ENCODE results near the gene NLRP10. TPM values are rescaled to one million over a fixed set of nuclear protein-coding genes. Genes with fewer than 3 reads are reported as not detected.

The NLRP10 gene
- total and polyA plus RNA-seq, 12 donors, result not detected

GRCh38 chr11:7974668-7975067 is 9.4 kb upstream of the NLRP10 start:
- intact Hi-C loops (cut with DNase I), result loop anchor here in 1 of 10 donors (5.0 kb wide), 1 partner anchor 872 kb away; no protein-coding TSS in a partner anchor
- Histone ChIP-seq H3K9me3 (no peaks in the 10 kb centered on the region), H3K4me1 (no peaks in the 10 kb centered on the region), H3K27me3 (peaks cover 0 to 13% (median 0%) of the 10 kb centered on the region in 7 donors), H3K27ac (no peak overlapping the region), H3K4me3 (no peak overlapping the region), H3K36me3 (no peaks in the 10 kb centered on the region)
- WGBS, 2 donors, result 82% methylated on average over 2 of the region's 2 CpGs
- TF ChIP-seq CTCF (IDR thresholded peaks at IDR 0.05), result no peak
- DNase-seq (no peak), ATAC-seq (no peak)

- no peak for ATAC-seq
These were observed 7.8 kb upstream of the NLRP10 start for GRCh38 chr11:7973011-7973410.

GRCh38 chr11:7971846-7972245 is 6.6 kb upstream of the NLRP10 start:
- H3K36me3 ChIP-seq, result no peaks in the 10 kb centered on the region
- no peaks in the 10 kb centered on the region for H3K4me1 ChIP-seq
- DNase-seq, result no peak
- H3K9me3 ChIP-seq, result no peaks in the 10 kb centered on the region
- no peak overlapping the region for H3K27ac ChIP-seq
- intact Hi-C loops (cut with DNase I), result no loop called here
- H3K27me3 ChIP-seq, result peaks cover 0 to 13% (median 0%) of the 10 kb centered on the region in 7 donors
- H3K4me3 ChIP-seq, result no peak overlapping the region
- no peak for TF ChIP-seq CTCF (IDR thresholded peaks at IDR 0.05)
- ATAC-seq, result no peak

More at GRCh38 chr11:7973011-7973410, 7.8 kb upstream of the NLRP10 start:
- WGBS, 2 donors, result 90 to 92% methylated on average over 5 of the region's 5 CpGs
- Histone ChIP-seq H3K36me3 (no peaks in the 10 kb centered on the region), H3K27ac (no peak overlapping the region), H3K4me1 (no peaks in the 10 kb centered on the region), H3K9me3 (no peaks in the 10 kb centered on the region), H3K4me3 (no peak overlapping the region), H3K27me3 (peaks cover 0 to 13% (median 0%) of the 10 kb centered on the region in 7 donors)
- DNase-seq, result no peak
- no peak for TF ChIP-seq CTCF (IDR thresholded peaks at IDR 0.05)
- intact Hi-C loops (cut with DNase I), result no loop called here

DNA sequence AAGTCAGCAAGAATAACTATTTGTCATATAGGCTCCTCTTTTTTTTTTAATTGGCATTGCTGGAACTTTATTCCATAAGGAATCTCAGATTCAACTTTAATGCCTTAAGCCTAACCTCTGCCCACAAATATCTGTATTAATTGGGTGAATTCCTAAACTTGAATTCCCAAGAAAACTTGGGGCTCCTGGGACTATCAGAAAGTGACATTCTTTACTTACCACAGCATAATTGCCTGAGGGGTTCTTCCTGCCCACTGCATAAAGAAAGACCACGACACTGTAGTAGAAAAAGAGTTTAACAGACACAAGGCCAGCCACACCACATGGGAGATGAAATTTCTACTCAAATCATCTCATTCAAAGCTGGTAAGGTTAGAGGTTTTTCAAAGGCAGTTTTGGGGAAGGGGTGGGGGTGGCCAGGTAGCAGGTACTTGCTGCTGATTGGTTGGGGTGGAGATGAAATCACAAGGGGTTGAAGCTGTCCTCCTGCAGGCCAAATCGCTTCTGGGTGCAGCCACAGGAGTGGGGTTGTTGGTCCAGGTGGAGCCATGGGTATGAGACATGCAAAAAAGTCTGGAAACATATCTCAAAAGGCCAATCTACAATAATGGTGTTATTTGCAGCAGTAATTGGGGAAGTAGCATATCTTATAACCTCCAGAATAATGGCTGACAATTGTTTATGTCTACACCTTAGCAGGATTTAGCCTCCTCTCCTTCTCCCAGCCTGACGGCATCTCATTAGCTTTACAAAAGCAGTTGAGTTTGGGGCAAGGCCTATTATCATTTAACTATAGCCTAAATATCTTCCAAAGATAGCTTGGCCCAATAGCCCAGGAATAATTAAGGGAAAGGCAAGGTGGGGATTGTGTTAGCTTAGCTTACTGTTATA is 4.8 kb upstream of the NLRP10 start:
- DNase-seq (no peak), ATAC-seq (no peak)
- intact Hi-C loops (cut with DNase I), result no loop called here
- H3K27me3 ChIP-seq, result peaks cover 0 to 13% (median 0%) of the 10 kb centered on the region in 7 donors
- no peaks in the 10 kb centered on the region for H3K36me3 ChIP-seq
- no peaks in the 10 kb centered on the region for H3K9me3 ChIP-seq
- no peak overlapping the region for H3K4me3 ChIP-seq
- H3K4me1 ChIP-seq, result no peaks in the 10 kb centered on the region
- 52 to 55% methylated on average over 3 of the region's 3 CpGs for WGBS, 2 donors
- H3K27ac ChIP-seq, result no peak overlapping the region
- no peak for TF ChIP-seq CTCF (IDR thresholded peaks at IDR 0.05)
